ENCODE data around the gene GPATCH2L. TPM values are rescaled to one million over a fixed set of nuclear protein-coding genes. Genes with fewer than 3 reads are reported as not detected.

GPATCH2L gene
- polyA plus RNA-seq, 1 donor (not counting 4 experiments of a cell fraction or from before 2014, with no cell fraction given): 28.8 TPM

- dilution Hi-C loops (cut with MboI; ENCODE audit: extremely low pct_ligation_motif_present, low sequenced_read_pairs): no loop called here
- H3K36me3 ChIP-seq (ENCODE audit: control insufficient read depth in 2 of 2, extremely low read depth in 1 of 2, insufficient read depth in 2 of 2, low read length in 2 of 2): no peaks in the 10 kb centered on the region
- H3K4me2 ChIP-seq (ENCODE audit: control insufficient read depth, extremely low read depth, insufficient read depth, low read depth, low read length): no peak overlapping the region
- H4K20me1 ChIP-seq (ENCODE audit: control insufficient read depth, extremely low read depth, insufficient read depth, low read length): no peaks in the 10 kb centered on the region
- no peak overlapping the region for H3K27ac ChIP-seq (ENCODE audit: control insufficient read depth, insufficient read depth, low read length)
- H2AFZ ChIP-seq (ENCODE audit: control insufficient read depth, low read length): no peak overlapping the region
- no peak overlapping the region for H3K4me3 ChIP-seq (ENCODE audit: control insufficient read depth in 2 of 3, extremely low read depth in 1 of 3, insufficient read depth in 2 of 3, low read depth in 1 of 3, low read length in 3 of 3)
- H3K9me3 ChIP-seq (ENCODE audit: control insufficient read depth, low read depth, low read length): no peaks in the 10 kb centered on the region
- no peaks in the 10 kb centered on the region for H3K9me1 ChIP-seq (ENCODE audit: control insufficient read depth, extremely low read depth, insufficient read depth, low read length)
- no peak for FAIRE-seq
- no peak overlapping the region for H3K9ac ChIP-seq (ENCODE audit: control insufficient read depth, extremely low read depth, insufficient read depth, low read length)
- H3K4me1 ChIP-seq (ENCODE audit: control insufficient read depth, extremely low read depth, insufficient read depth, low read length): no peaks in the 10 kb centered on the region
- TF ChIP-seq EZH2 (IDR thresholded peaks at IDR 0.05; ENCODE audit: low read length): no peak
- TF ChIP-seq, protein P1, sequence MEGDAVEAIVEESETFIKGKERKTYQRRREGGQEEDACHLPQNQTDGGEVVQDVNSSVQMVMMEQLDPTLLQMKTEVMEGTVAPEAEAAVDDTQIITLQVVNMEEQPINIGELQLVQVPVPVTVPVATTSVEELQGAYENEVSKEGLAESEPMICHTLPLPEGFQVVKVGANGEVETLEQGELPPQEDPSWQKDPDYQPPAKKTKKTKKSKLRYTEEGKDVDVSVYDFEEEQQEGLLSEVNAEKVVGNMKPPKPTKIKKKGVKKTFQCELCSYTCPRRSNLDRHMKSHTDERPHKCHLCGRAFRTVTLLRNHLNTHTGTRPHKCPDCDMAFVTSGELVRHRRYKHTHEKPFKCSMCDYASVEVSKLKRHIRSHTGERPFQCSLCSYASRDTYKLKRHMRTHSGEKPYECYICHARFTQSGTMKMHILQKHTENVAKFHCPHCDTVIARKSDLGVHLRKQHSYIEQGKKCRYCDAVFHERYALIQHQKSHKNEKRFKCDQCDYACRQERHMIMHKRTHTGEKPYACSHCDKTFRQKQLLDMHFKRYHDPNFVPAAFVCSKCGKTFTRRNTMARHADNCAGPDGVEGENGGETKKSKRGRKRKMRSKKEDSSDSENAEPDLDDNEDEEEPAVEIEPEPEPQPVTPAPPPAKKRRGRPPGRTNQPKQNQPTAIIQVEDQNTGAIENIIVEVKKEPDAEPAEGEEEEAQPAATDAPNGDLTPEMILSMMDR (optimal IDR thresholded peaks at IDR 0.05 in 1 of 3, IDR thresholded peaks at IDR 0.05 in 1 of 3, conservative IDR thresholded peaks at IDR 0.05 in 1 of 3; ENCODE audit: extremely low read depth in 1 of 3, insufficient read depth in 2 of 3, low read length in 3 of 3): no peak
- no peaks in the 10 kb centered on the region for H3K27me3 ChIP-seq (ENCODE audit: control insufficient read depth, extremely low read depth, insufficient read depth, low read length)
- H3K79me2 ChIP-seq (ENCODE audit: control insufficient read depth, insufficient read depth, low read length): no peaks in the 10 kb centered on the region
- no peak for DNase-seq (ENCODE audit: low read depth, low spot score)
Observed at GRCh38 chr14:76257842-76258397, 106.2 kb downstream of the GPATCH2L start.

DNA sequence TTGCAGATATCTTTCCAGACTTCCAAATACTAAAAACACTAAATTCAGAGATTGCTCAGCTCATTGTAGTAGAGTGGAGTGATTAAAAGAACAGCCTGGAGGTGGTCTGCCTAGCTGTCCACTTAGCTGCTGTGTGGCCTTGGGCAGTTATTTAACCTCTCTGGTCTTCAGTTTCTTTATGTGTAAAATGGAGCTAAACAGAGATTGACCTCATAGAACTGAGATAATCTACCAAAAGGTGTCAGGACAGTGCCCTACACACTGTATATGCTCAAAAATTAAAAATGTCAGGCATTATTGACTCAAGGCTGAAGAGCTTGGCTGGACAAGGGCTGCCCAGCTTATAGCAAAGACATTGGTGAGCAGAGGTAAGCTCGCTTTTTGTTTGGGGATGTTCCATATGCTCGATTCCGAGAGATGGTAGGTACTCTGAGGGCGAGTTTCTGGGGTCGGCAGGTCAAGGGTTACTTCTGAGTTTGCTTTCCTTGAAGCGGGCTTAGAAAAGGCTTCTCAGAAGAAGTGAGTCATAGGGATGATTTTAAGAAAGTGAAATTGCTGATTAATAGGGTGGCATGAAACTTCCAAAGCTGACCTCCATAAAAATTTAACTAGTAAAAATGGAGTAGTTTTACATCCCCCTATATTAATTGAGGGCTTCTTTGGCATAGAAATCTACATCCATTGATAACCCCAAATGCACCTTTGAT, 107.5 kb downstream of the GPATCH2L start:
- Histone ChIP-seq H3K9ac (ENCODE audit: control insufficient read depth, extremely low read depth, insufficient read depth, low read length) (no peak overlapping the region), H3K27ac (ENCODE audit: control insufficient read depth, insufficient read depth, low read length) (no peak overlapping the region), H2AFZ (ENCODE audit: control insufficient read depth, low read length) (no peak overlapping the region), H3K36me3 (ENCODE audit: control insufficient read depth in 2 of 2, extremely low read depth in 1 of 2, insufficient read depth in 2 of 2, low read length in 2 of 2) (no peaks in the 10 kb centered on the region), H3K27me3 (ENCODE audit: control insufficient read depth, extremely low read depth, insufficient read depth, low read length) (no peaks in the 10 kb centered on the region), H3K79me2 (ENCODE audit: control insufficient read depth, insufficient read depth, low read length) (no peaks in the 10 kb centered on the region), H3K4me3 (ENCODE audit: control insufficient read depth in 2 of 3, extremely low read depth in 1 of 3, insufficient read depth in 2 of 3, low read depth in 1 of 3, low read length in 3 of 3) (no peak overlapping the region), H3K4me1 (ENCODE audit: control insufficient read depth, extremely low read depth, insufficient read depth, low read length) (no peaks in the 10 kb centered on the region), H4K20me1 (ENCODE audit: control insufficient read depth, extremely low read depth, insufficient read depth, low read length) (no peaks in the 10 kb centered on the region), H3K9me1 (ENCODE audit: control insufficient read depth, extremely low read depth, insufficient read depth, low read length) (no peaks in the 10 kb centered on the region), H3K9me3 (ENCODE audit: control insufficient read depth, low read depth, low read length) (no peaks in the 10 kb centered on the region), H3K4me2 (ENCODE audit: control insufficient read depth, extremely low read depth, insufficient read depth, low read depth, low read length) (no peak overlapping the region)
- DNase-seq (ENCODE audit: low read depth, low spot score) (no peak), FAIRE-seq (no peak)
- TF ChIP-seq EZH2 (IDR thresholded peaks at IDR 0.05; ENCODE audit: low read length): no peak
- TF ChIP-seq, protein P1 (optimal IDR thresholded peaks at IDR 0.05 in 1 of 3, IDR thresholded peaks at IDR 0.05 in 1 of 3, conservative IDR thresholded peaks at IDR 0.05 in 1 of 3; ENCODE audit: extremely low read depth in 1 of 3, insufficient read depth in 2 of 3, low read length in 3 of 3): no peak
- dilution Hi-C loops (cut with MboI; ENCODE audit: extremely low pct_ligation_motif_present, low sequenced_read_pairs): no loop called here
